AG10803 (cell line): ENCODE results near the gene MRFAP1L1.

Source experiments
- DNase-seq: peaks from one replicate; pipeline ENCODE4 v3.0.0; 2010; ENCODE audit warnings: low read depth
- H3K4me3 ChIP-seq: 2 replicates; pipeline ENCODE4 v1.5.1; 2011; ENCODE audit warnings: mild to moderate bottlenecking, low read length, control low read depth
- CTCF ChIP-seq: conservative IDR thresholded peaks from 2 replicates; pipeline ENCODE4 v1.5.1; 2011; ENCODE audit warnings: mild to moderate bottlenecking, low read length, control low read depth, inconsistent platforms

MRFAP1L1 gene

GRCh38 chr4:6694177-6694901 is 15.3 kb downstream of the MRFAP1L1 start:
- TF ChIP-seq CTCF, result no peak
- no peak overlapping the region for H3K4me3 ChIP-seq
- no peak for DNase-seq

- TF ChIP-seq CTCF, result no peak
- DNase-seq, result peak; percentile 38
- no peak within 1 kb of the TSS for H3K4me3 ChIP-seq
These were observed 16.2 kb downstream of the MRFAP1L1 start, which contains the start of gene S100P for GRCh38 chr4:6693231-6694176. Gene S100P (plus strand): TSS chr4:6693878. CDS start chr4:6693933, 55 bp downstream.

- peak; percentile 41 for DNase-seq
- no peak overlapping the region for H3K4me3 ChIP-seq
- no peak for TF ChIP-seq CTCF
These were observed 16.9 kb downstream of the MRFAP1L1 start for GRCh38 chr4:6692806-6693205.

GRCh38 chr4:6692379-6692778 is 17.3 kb downstream of the MRFAP1L1 start:
- no peak for TF ChIP-seq CTCF
- no peak for DNase-seq
- no peak overlapping the region for H3K4me3 ChIP-seq

GRCh38 chr4:6689506-6689960 is 20.1 kb downstream of the MRFAP1L1 start:
- H3K4me3 ChIP-seq, result no peak overlapping the region
- DNase-seq, result no peak
- no peak for TF ChIP-seq CTCF

- TF ChIP-seq CTCF, result peak; percentile 14; the same call in 1 of the 2 replicates
- peak; percentile 86 for DNase-seq
- no peak overlapping the region for H3K4me3 ChIP-seq
These were observed 20.7 kb downstream of the MRFAP1L1 start for GRCh38 chr4:6688879-6689505.
